Loucy (cell line): ENCODE results near the gene TTC7B.

Experiments
- EZH2phosphoT487 ChIP-seq: fragments of 200-600 bp; IDR thresholded peaks from 2 replicates; pipeline ENCODE4 v1.6.1; 2018; ENCODE audit warnings: antibody characterized with exemption, mild to moderate bottlenecking, moderate library complexity, borderline replicate concordance
- TF ChIP-seq, protein P1 (sequence below): fragments of 200-600 bp; sonication (generic); conservative IDR thresholded peaks from 2 replicates; pipeline ENCODE4 v1.5.1; 2014; ENCODE audit warnings: mild to moderate bottlenecking, antibody characterized with exemption, low read length

DNA sequence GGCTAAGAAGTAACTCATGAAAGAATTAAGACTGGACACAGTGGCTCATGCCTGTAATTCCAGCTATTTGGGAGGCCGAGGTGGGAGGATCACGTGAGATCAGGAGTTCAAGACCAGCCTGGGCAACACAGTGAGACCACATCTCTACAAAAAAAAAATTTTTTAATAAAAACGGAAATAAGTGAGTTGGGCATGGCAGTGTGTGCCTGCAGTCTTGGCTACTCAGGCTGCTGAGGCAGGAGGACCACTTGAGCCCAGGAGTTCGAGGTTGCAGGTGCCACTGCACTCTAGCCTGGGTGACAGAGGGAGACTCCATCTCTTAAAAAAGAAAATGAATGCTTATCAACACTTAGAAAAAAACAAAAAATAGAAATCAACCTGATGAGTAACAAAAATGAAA is 301.7 kb downstream of the TTC7B start:
- TF ChIP-seq, protein P1, sequence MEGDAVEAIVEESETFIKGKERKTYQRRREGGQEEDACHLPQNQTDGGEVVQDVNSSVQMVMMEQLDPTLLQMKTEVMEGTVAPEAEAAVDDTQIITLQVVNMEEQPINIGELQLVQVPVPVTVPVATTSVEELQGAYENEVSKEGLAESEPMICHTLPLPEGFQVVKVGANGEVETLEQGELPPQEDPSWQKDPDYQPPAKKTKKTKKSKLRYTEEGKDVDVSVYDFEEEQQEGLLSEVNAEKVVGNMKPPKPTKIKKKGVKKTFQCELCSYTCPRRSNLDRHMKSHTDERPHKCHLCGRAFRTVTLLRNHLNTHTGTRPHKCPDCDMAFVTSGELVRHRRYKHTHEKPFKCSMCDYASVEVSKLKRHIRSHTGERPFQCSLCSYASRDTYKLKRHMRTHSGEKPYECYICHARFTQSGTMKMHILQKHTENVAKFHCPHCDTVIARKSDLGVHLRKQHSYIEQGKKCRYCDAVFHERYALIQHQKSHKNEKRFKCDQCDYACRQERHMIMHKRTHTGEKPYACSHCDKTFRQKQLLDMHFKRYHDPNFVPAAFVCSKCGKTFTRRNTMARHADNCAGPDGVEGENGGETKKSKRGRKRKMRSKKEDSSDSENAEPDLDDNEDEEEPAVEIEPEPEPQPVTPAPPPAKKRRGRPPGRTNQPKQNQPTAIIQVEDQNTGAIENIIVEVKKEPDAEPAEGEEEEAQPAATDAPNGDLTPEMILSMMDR = no peak
- no peak for TF ChIP-seq EZH2phosphoT487
